Measurements from ENCODE around the gene ALOXE3.

GRCh38 chr17:8159032-8159400, 40.7 kb upstream of the ALOXE3 start:
- TF ChIP-seq ARNT (IDR thresholded peaks at IDR 0.05), result no peak
- TF ChIP-seq SP1 (IDR thresholded peaks at IDR 0.05), result no peak
